Pancreas (tissue), 10 donors: ENCODE results near the gene HINFP. TPM values are rescaled to one million over a fixed set of nuclear protein-coding genes. Genes with fewer than 3 reads are reported as not detected.

ENCODE experiments used
- ATAC-seq, 4 donors: fragments of 200-7000 bp; cut with Tn5 transposase; one replicate each; pipeline versions ENCODE4 v1.8.0 to v1.9.1; 2020; ENCODE audit warnings: mild to moderate bottlenecking in 4 of 4, moderate library complexity in 4 of 4
- DNase-seq, 6 donors: peaks; one replicate each; pipeline ENCODE4 v3.0.0-alpha.2; 2020
- FAIRE-seq: peaks from 2 replicates; lab custom pipeline; 2012; peaks lifted over from hg19 to GRCh38; lab: Jason Lieb, UNC
- H3K27ac ChIP-seq, 4 donors: fragments of 200-600 bp; sonication (generic); 1 replicate in 3 of 4; 2 replicates in 1 of 4; pipeline versions ENCODE4 v1.5.0 to v1.8.0; 2020
- H3K27me3 ChIP-seq, 4 donors: fragments of 200-600 bp; one replicate each; pipeline ENCODE4 v1.8.0; 2021
- H3K36me3 ChIP-seq, 3 donors: fragments of 200-600 bp; sonication (generic) in 1 of 3; one replicate each; pipeline versions ENCODE4 v1.5.0 to v1.8.0; 2020 to 2021
- H3K4me1 ChIP-seq, 3 donors: fragments of 200-600 bp; one replicate each; pipeline ENCODE4 v1.8.0; 2021
- H3K4me3 ChIP-seq, 4 donors: fragments of 200-600 bp; sonication (generic) in 2 of 4; one replicate each; pipeline versions ENCODE4 v1.5.0 to v1.8.0; 2020 to 2021
- H3K9me3 ChIP-seq, 4 donors: fragments of 200-600 bp; one replicate each; pipeline ENCODE4 v1.8.0; 2021
- WGBS, 2 donors: extraction: QIAGEN DNeasy Blood & Tissue Kit; methylation state at CpG; one replicate each; pipeline ENCODE4 v1.1.7; 2013; 5-methylcytosine and 5-hydroxymethylcytosine counted together
- intact Hi-C, 3 donors: fragments of 100-400 bp; cut with DNase I; formaldehyde crosslinking; loops; one replicate each; pipeline versions ENCODE4 v1.11.1 to v1.14.2; 2022
- polyA plus RNA-seq, 2 donors: library from polyadenylated mRNA; stranded (reverse); fragments of 200-250 nt; gene quantifications; one replicate each; pipeline ENCODE4 v1.2.3, GENCODE V29; 2013
- total RNA-seq, 6 donors: library from RNA; stranded (reverse); fragmentation: NEBNext Ultra II Directional in 4 of 6; extraction: Animal tissue kit (Norgen Biotek cat#: 25700) in 4 of 6; gene quantifications; one replicate each; pipeline versions ENCODE4 v1.2.1 to v1.2.4, GENCODE V29; 2021 to 2023
- TF ChIP-seq, protein P1 (sequence below), 4 donors: fragments of 200-600 bp; sonication (generic) in 3 of 4; IDR thresholded peaks; one replicate each; pipeline versions ENCODE4 v1.5.0 to v1.8.0; 2021; ENCODE audit warnings: antibody characterized with exemption in 4 of 4
- donor health status: healthy with polysubstance abuse.
- donor health status: DM: no; HTN: no; CAD: no; lungs with moderate emphysema.
- donor health status: DM: no; HTN: no; CAD: no.
- donor health status: control.
- donor health status: control.
- donor health status: Bipolar disorder and iron deficiency.
- donor health status: DM: yes; HTN: yes; CAD: no.
- donor health status: DM: no; HTN: no; CAD: no.
- donor health status: DM: no; HTN: no; CAD: no.
- donor health status: DM: yes; HTN: yes; CAD: no.

Gene HINFP
- total and polyA plus RNA-seq, 8 donors = 8.6 to 21.3 (median 13.3) TPM

DNA sequence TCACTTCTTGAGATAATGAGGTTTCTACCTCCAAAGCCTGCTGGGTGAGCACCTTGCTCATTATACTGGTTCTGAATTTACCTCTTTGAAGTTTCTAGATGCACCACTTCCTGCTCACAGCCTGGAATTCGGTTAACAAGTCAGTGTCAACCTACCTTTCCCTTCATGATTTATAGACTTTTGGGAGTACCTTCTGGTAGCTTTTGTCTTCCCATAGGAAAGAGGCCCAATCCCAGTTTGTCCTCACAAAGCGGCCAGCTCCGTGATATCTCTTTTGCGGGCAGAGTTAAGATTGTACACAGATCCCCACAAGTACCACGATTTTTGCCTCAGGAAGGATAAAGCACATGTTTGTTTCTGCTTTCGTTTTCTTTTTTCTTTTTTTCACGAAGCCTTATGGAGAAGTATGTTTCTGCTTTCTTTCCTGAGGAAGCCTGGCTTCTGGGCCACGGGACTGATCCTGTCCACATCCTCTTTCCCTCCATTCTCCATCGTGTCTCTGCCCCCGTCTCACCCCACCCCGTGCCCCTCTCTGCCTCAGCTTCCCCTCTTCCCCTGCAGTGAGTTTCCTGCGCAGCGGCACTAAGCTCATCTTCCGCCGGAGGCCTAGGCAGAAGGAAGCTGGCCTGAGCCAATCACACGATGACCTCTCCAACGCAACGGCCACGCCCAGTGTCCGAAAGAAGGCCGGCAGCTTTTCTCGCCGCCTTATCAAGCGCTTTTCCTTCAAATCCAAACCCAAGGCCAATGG lies 5.7 kb upstream of the HINFP start:
- H3K4me3 ChIP-seq = no peak overlapping the region

GRCh38 chr11:119116235-119116594 lies 5.2 kb upstream of the HINFP start:
- Histone ChIP-seq H3K4me3 (no peak overlapping the region), H3K27ac (no peak overlapping the region), H3K36me3 (peaks cover 0 to 26% (median 3%) of the 10 kb centered on the region in 3 donors), H3K4me1 (no peaks in the 10 kb centered on the region), H3K27me3 (no peaks in the 10 kb centered on the region), H3K9me3 (no peaks in the 10 kb centered on the region)
- ATAC-seq (no peak), DNase-seq (peak in 1 of 6 donors; percentile 65), FAIRE-seq (no peak)
- WGBS, 2 donors = 87 to 88% methylated on average over 10 of the region's 10 CpGs
- intact Hi-C loops = no loop called here
- TF ChIP-seq, protein P1, sequence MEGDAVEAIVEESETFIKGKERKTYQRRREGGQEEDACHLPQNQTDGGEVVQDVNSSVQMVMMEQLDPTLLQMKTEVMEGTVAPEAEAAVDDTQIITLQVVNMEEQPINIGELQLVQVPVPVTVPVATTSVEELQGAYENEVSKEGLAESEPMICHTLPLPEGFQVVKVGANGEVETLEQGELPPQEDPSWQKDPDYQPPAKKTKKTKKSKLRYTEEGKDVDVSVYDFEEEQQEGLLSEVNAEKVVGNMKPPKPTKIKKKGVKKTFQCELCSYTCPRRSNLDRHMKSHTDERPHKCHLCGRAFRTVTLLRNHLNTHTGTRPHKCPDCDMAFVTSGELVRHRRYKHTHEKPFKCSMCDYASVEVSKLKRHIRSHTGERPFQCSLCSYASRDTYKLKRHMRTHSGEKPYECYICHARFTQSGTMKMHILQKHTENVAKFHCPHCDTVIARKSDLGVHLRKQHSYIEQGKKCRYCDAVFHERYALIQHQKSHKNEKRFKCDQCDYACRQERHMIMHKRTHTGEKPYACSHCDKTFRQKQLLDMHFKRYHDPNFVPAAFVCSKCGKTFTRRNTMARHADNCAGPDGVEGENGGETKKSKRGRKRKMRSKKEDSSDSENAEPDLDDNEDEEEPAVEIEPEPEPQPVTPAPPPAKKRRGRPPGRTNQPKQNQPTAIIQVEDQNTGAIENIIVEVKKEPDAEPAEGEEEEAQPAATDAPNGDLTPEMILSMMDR (IDR thresholded peaks at IDR 0.05) = no peak

More for the DNA sequence above, 5.7 kb upstream of the HINFP start:
- intact Hi-C loops = no loop called here
- TF ChIP-seq, protein P1 (IDR thresholded peaks at IDR 0.05) = no peak
- ATAC-seq (peak in 2 of 4 donors; percentile 52 to 72), FAIRE-seq (no peak), DNase-seq (no peak)
- no peaks in the 10 kb centered on the region for H3K27me3 ChIP-seq
- 76 to 77% methylated on average over 24 of the region's 24 CpGs for WGBS, 2 donors
- H3K36me3 ChIP-seq = peaks cover 0 to 29% (median 3%) of the 10 kb centered on the region in 3 donors
- peak overlapping the region in 2 of 4 donors; percentile 5 to 18 for H3K27ac ChIP-seq
- H3K4me1 ChIP-seq = no peaks in the 10 kb centered on the region
- no peaks in the 10 kb centered on the region for H3K9me3 ChIP-seq

- no peaks in the 10 kb centered on the region for H3K27me3 ChIP-seq
- peaks cover 0 to 22% (median 3%) of the 10 kb centered on the region in 3 donors for H3K36me3 ChIP-seq
- ATAC-seq (no peak), DNase-seq (no peak), FAIRE-seq (no peak)
- no peak overlapping the region for H3K4me3 ChIP-seq
- H3K27ac ChIP-seq = no peak overlapping the region
- H3K9me3 ChIP-seq = no peaks in the 10 kb centered on the region
- no peaks in the 10 kb centered on the region for H3K4me1 ChIP-seq
- intact Hi-C loops = no loop called here
- TF ChIP-seq, protein P1 (IDR thresholded peaks at IDR 0.05) = no peak
- WGBS, 2 donors = 74 to 75% methylated on average over 5 of the region's 5 CpGs
Measured at GRCh38 chr11:119116601-119117000, 4.8 kb upstream of the HINFP start.

DNA sequence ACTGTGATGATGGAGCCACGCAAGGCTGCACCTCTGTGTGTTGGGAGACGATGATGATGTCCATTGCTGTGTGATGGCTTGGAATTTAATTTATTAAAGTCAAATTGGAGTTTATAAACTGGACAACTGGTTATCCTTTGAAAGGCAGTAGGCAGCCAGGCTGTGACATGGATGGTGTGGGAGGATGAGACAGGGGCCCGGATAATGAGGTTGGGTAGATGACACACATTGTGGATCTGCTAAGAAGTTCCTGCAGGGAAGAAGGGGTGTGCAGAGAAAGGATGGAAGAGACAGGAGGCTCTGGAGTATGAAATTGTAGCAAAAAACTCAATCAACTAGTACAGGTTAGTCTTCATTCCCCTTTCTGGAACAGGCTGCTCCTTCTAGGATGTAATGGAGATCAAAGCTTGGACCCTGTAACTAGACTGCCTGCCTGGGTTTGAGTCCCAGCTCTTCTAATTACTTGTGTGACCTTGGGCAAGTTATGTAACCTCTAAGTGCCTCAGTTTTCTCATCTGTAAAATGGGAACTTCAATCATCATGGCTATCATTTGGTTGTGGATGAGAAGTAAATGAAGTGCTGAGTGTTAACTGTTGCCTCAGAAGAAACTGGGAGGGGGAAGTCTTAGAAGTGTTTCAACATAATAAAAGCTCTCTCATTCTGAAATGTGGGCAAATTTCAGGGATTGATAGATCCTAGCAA lies 4.2 kb upstream of the HINFP start:
- peaks cover 0 to 17% (median 3%) of the 10 kb centered on the region in 3 donors for H3K36me3 ChIP-seq
- no peak overlapping the region for H3K4me3 ChIP-seq
- H3K27me3 ChIP-seq = no peaks in the 10 kb centered on the region
- FAIRE-seq (no peak), DNase-seq (no peak), ATAC-seq (no peak)
- no peaks in the 10 kb centered on the region for H3K9me3 ChIP-seq
- 88 to 93% methylated on average over 3 of the region's 3 CpGs for WGBS, 2 donors
- H3K27ac ChIP-seq = no peak overlapping the region
- TF ChIP-seq, protein P1 (IDR thresholded peaks at IDR 0.05) = no peak
- intact Hi-C loops = no loop called here
- peaks cover 0 to 1% (median 0%) of the 10 kb centered on the region in 3 donors for H3K4me1 ChIP-seq
